ENCODE data around the gene CTNNA2. TPM values are rescaled to one million over a fixed set of nuclear protein-coding genes. Genes with fewer than 3 reads are reported as not detected.

Gene CTNNA2
- total RNA-seq, 1 experiment from 2014 or later = 0.54 TPM

GRCh38 chr2:79740879-79741443, 228.1 kb downstream of the CTNNA2 start:
- ChIA-PET POLR2A (no interaction called here), CTCF (no interaction called here)
- H3K9me3 ChIP-seq (ENCODE audit: control insufficient read depth, insufficient read depth, low read depth, low read length) = no peaks in the 10 kb centered on the region
- no TSS peak for BruUV-seq (replicated peaks)
- DNase-seq (ENCODE audit: low read depth, low spot score) = no peak
- TF ChIP-seq CTCF (IDR thresholded peaks at IDR 0.05) (peak; percentile 7; the same call in 1 of the 2 replicates), TCF7L2 (IDR thresholded peaks at IDR 0.05; ENCODE audit: low read depth, low read length) (no peak)
- intact Hi-C loops (cut with micrococcal nuclease; ENCODE audit: unreplicated experiment) = no loop called here
- H3K4me3 ChIP-seq (ENCODE audit: low read depth in 2 of 2, low read length in 2 of 2) = no peak overlapping the region
- H3K4me1 ChIP-seq (ENCODE audit: control insufficient read depth, insufficient read depth, low read length) = no peaks in the 10 kb centered on the region
- H3K36me3 ChIP-seq (ENCODE audit: control insufficient read depth, insufficient read depth, low read length) = no peaks in the 10 kb centered on the region
- no peaks in the 10 kb centered on the region for H3K27me3 ChIP-seq (ENCODE audit: control insufficient read depth, insufficient read depth, low read length)
- H3K27ac ChIP-seq (ENCODE audit: low read length) = no peak overlapping the region
- in situ Hi-C loops (cut with HindIII; ENCODE audit: low pct_unique_long_range_greater_than_20kb, low sequenced_read_pairs) = no loop called here
- ATAC-seq = no peak

- POLR2A ChIA-PET = no interaction called here
- H3K27me3 ChIP-seq (ENCODE audit: control insufficient read depth, insufficient read depth, low read length) = no peaks in the 10 kb centered on the region
- ATAC-seq = no peak
- no peak for TF ChIP-seq REST (IDR thresholded peaks at IDR 0.05; ENCODE audit: insufficient read depth in 1 of 2, low read depth in 2 of 2, low read length in 1 of 2)
- TF ChIP-seq POLR2AphosphoS5 (IDR thresholded peaks at IDR 0.05; ENCODE audit: low read depth, low read length) = no peak
- no peak for TF ChIP-seq SIN3A (IDR thresholded peaks at IDR 0.05; ENCODE audit: borderline replicate concordance, insufficient read depth, low read depth, low read length)
- no peaks in the 10 kb centered on the region for H3K36me3 ChIP-seq (ENCODE audit: control insufficient read depth, insufficient read depth, low read length)
- no peak overlapping the region for H3K27ac ChIP-seq (ENCODE audit: low read length)
- BruUV-seq (replicated peaks) = no TSS peak
- CTCF ChIA-PET = no interaction called here
- H3K9me3 ChIP-seq (ENCODE audit: control insufficient read depth, insufficient read depth, low read depth, low read length) = no peaks in the 10 kb centered on the region
- in situ Hi-C loops (cut with HindIII; ENCODE audit: low pct_unique_long_range_greater_than_20kb, low sequenced_read_pairs) = no loop called here
- H3K4me1 ChIP-seq (ENCODE audit: control insufficient read depth, insufficient read depth, low read length) = no peaks in the 10 kb centered on the region
- DNase-seq (ENCODE audit: low read depth, low spot score) = no peak
- no peak overlapping the region for H3K4me3 ChIP-seq (ENCODE audit: low read depth in 2 of 2, low read length in 2 of 2)
- intact Hi-C loops (cut with micrococcal nuclease; ENCODE audit: unreplicated experiment) = no loop called here
Observed at GRCh38 chr2:79750321-79750720, 237.5 kb downstream of the CTNNA2 start.

- no peak overlapping the region for H3K27ac ChIP-seq (ENCODE audit: low read length)
- CTCF ChIA-PET = no interaction called here
- in situ Hi-C loops (cut with HindIII; ENCODE audit: low pct_unique_long_range_greater_than_20kb, low sequenced_read_pairs) = no loop called here
- H3K9me3 ChIP-seq (ENCODE audit: control insufficient read depth, insufficient read depth, low read depth, low read length) = no peaks in the 10 kb centered on the region; the same call in 1 of the 2 replicates
- TF ChIP-seq CTCF (IDR thresholded peaks at IDR 0.05) = no peak
- TF ChIP-seq POLR2AphosphoS5 (IDR thresholded peaks at IDR 0.05; ENCODE audit: low read depth, low read length) = no peak
- TF ChIP-seq TCF7L2 (IDR thresholded peaks at IDR 0.05; ENCODE audit: low read depth, low read length) = no peak
- TF ChIP-seq REST (IDR thresholded peaks at IDR 0.05; ENCODE audit: insufficient read depth in 1 of 2, low read depth in 2 of 2, low read length in 1 of 2) = no peak
- no peak for TF ChIP-seq SIN3A (IDR thresholded peaks at IDR 0.05; ENCODE audit: borderline replicate concordance, insufficient read depth, low read depth, low read length)
- POLR2A ChIA-PET = no interaction called here
- no peaks in the 10 kb centered on the region for H3K36me3 ChIP-seq (ENCODE audit: control insufficient read depth, insufficient read depth, low read length)
- intact Hi-C loops (cut with micrococcal nuclease; ENCODE audit: unreplicated experiment) = no loop called here
- DNase-seq (ENCODE audit: low read depth, low spot score) = no peak
- no peaks in the 10 kb centered on the region for H3K4me1 ChIP-seq (ENCODE audit: control insufficient read depth, insufficient read depth, low read length)
- H3K27me3 ChIP-seq (ENCODE audit: control insufficient read depth, insufficient read depth, low read length) = no peaks in the 10 kb centered on the region
- BruUV-seq (replicated peaks) = no TSS peak
- ATAC-seq = no peak
- H3K4me3 ChIP-seq (ENCODE audit: low read depth in 2 of 2, low read length in 2 of 2) = no peak overlapping the region
Observed at GRCh38 chr2:79757526-79757925, 244.7 kb downstream of the CTNNA2 start.

Data from Panc1 (cell line).